ENCODE data around the gene CEND1.

DNA sequence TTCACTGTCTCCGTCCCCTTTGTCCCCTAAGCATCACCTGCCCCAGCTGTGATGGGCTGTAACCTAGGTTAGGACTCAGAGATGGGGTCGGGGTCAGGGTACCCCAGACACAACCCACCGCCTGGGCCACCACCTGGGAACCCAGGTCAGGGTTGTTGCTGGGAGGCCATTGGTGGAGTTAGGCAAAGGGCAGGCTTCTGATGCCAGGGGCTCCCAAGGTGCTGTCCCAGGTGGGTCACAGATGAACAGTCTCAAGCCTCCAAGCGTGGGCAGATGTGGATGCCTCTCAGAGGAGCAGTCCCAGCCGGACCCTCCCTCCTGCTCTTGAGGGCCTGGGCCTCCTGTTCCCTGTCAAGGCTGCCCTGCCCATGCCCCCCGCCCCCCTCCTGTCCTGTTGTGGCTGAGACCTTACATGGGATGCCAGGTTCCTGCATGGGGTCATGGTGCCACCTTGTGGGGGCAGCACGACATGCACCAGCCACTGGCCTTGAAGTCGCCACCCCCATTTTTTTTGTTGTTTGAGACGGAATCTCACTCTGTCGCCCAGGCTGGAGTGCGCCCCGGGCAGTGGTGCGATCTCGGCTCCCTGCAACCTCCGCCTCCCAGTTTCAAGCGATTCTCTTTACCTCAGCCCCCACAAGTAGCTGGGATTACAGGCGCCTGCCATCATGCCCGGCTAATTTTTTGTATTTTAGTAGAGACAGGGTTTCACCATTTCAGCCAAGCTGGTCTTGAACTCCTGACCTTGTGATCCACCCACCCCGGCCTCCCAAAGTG lies 24.7 kb downstream of the CEND1 start:
- TF ChIP-seq POLR2AphosphoS5 (IDR thresholded peaks at IDR 0.05): no peak
- no peak for TF ChIP-seq POLR2A (IDR thresholded peaks at IDR 0.05)

Data from gastroesophageal sphincter (tissue), 2 donors.